GM12875 (cell line): ENCODE results near the gene TOM1L2.

ENCODE experiments used
- H3K4me3 ChIP-seq: one replicate; pipeline ENCODE4 v1.5.1; 2011; ENCODE audit warnings: low read depth, low read length, control low read depth
- TF ChIP-seq, protein P1 (sequence below): IDR thresholded peaks from 2 replicates; pipeline ENCODE4 v1.5.1; 2011; ENCODE audit warnings: low read depth, mild to moderate bottlenecking, control low read depth, inconsistent platforms, low read length, moderate library complexity, borderline replicate concordance; ENCODE audit not compliant: insufficient read depth

The TOM1L2 gene

DNA sequence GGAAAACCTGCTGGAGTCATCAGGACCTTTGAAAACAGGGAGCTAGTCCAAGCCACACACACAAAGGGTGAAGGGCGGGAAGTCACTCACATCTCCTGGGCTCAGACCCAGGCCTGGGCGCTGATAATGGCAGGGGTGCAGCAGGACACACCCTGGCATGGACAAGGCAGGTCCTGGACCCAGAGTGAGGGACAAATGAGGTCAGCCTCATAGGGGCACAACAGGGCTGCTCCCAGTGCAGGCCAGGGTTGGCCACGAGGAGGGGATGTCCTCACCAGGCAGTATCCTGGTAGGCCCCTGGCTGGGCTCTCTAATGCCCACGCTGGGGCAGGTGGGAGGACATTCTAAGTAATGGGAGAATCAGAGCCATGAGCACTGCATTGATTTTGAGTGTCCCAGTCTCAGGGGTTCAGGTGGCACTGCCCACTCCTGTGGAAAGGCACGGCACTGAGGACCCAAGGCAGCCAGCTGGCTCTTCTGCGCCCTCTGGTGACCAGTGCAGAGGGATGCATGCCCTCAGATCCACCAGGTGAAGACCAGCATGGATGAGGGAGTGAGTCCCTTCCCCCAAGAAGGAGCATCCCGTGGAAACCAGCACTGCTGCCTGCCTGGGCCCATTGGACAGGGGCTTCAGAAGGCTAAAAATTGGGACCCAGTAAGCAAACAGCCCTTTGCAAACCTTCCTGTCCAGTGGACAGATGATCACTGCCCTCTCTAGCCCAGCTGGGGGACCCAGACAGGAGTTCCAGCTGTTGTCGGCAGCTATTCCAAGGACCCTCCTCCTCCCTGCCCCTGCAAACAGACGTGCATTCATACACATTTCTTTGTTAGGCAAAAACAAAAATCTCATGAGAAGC, 112.1 kb downstream of the TOM1L2 start:
- TF ChIP-seq, protein P1, sequence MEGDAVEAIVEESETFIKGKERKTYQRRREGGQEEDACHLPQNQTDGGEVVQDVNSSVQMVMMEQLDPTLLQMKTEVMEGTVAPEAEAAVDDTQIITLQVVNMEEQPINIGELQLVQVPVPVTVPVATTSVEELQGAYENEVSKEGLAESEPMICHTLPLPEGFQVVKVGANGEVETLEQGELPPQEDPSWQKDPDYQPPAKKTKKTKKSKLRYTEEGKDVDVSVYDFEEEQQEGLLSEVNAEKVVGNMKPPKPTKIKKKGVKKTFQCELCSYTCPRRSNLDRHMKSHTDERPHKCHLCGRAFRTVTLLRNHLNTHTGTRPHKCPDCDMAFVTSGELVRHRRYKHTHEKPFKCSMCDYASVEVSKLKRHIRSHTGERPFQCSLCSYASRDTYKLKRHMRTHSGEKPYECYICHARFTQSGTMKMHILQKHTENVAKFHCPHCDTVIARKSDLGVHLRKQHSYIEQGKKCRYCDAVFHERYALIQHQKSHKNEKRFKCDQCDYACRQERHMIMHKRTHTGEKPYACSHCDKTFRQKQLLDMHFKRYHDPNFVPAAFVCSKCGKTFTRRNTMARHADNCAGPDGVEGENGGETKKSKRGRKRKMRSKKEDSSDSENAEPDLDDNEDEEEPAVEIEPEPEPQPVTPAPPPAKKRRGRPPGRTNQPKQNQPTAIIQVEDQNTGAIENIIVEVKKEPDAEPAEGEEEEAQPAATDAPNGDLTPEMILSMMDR: peak; percentile 99

DNA sequence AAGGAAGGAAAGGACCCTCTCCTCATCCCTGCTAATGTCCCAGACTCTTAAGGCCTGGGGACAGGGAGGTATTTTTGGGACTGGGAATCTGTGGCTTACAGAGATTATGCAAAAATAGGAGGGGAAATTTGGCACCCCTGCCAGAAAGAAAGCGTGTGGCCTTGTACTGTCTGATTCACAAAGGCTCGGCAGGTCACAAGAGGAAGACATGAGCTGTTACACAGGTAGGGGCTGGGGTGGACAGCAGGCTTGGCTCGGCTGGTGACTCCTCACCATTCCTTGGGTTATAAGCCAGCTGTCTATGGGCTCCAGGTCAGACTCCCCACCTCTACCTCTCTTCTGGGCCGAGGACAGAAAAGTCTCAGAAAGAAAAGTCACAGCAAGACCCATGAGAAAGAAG, 114.7 kb downstream of the TOM1L2 start:
- TF ChIP-seq, protein P1: no peak
- no peak overlapping the region for H3K4me3 ChIP-seq

More for the DNA sequence above, 112.1 kb downstream of the TOM1L2 start:
- no peak overlapping the region for H3K4me3 ChIP-seq

DNA sequence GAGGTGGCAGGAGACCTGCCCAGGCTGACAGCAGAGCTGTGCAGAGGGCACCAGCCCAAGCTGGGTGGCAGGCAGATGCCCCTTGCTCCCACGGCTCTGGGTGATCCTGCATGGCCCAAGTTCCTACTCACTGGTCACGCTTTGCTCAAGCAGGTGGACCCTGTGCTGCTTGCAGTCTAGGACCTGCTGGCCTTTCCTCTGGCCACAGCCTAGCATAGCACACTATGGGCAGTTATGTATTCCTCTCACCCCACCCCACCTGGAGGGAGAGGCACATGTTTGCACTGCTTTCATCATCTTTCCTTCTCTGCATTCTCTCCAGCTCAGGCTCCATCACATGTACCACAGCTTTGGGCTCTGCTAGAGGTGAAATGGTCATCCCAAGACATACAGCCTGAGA, 115.8 kb downstream of the TOM1L2 start:
- no peak overlapping the region for H3K4me3 ChIP-seq
- TF ChIP-seq, protein P1: no peak

DNA sequence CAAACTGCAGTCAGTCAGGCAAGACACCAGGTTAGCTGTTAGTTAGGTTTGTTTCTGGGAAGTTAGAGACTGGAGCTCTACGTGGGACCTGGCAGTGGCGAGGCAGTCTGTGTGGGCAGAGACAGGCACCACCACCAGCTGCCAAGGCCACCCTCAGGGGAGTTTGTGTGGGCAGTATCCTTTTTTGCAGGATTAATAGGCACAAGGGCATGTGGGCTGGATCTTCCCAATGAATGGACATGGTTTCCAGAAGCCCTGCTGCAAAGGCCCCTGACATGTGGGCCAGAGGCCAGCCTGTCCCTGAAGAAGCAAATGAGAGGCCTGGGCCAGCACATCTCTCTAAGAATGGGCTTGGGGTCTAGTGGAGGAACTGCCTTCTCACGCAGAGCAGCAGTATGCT, 116.2 kb downstream of the TOM1L2 start:
- TF ChIP-seq, protein P1: no peak
- no peak overlapping the region for H3K4me3 ChIP-seq

DNA sequence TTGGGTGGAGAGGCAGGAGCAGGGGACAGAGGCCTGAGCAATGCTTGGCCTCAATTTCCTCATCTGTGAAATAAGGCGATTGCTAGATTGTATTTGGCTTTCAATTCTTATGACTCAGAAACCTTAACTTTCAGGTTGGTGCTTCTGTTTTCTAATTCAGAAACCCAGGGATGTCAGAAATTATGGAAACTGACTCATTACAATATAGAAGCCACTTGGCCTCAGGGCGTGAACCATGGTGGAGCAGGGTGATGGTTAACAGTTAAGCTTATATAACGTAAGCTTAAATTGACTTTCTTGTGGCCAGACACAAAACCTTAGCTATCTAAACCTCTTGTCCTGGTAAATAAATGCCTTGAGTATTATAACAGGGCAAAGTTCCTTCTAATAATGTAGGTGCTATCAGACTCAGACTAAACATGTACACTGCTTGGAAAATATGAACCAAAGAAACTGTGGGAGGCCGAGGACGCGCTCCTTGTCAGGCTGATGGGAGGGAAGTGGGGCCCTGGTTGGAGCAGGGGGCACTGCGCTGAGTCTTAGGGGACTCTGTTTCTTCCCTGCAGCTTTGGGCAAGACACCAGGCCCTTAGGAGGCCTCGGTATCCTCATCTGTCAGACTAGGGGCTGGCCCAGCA, 118.3 kb downstream of the TOM1L2 start:
- no peak overlapping the region for H3K4me3 ChIP-seq
- TF ChIP-seq, protein P1: no peak

DNA sequence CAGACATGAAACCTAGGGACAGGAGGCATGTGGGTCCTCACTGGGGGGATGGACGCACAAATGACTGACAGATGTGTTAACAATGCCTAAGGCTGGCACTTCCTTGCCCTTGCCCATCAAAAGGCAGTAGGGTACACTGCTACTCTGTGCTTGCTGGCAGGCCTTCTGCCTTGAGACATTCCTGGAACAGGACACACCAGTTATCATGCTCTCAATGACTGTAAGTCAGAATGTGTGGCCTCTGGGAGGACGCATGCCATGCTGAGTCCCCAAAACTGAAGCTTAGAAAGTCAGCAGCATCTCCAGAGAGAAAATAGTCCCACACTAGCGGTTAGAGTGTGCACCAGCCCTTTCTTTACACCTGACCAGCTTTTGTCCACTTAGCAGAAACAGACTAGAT, 119.3 kb downstream of the TOM1L2 start:
- TF ChIP-seq, protein P1: no peak

More for the DNA sequence above, 119.3 kb downstream of the TOM1L2 start:
- H3K4me3 ChIP-seq: no peak overlapping the region
